ENCODE data around the gene CHCHD4. TPM values are rescaled to one million over a fixed set of nuclear protein-coding genes. Genes with fewer than 3 reads are reported as not detected.

The CHCHD4 gene
- total and polyA plus RNA-seq, 4 donors = 8.8 to 14.0 (median 9.0) TPM

GRCh38 chr3:14154895-14155440 is 30.3 kb upstream of the CHCHD4 start:
- H3K27ac ChIP-seq (ENCODE audit: low read depth in 1 of 2, low read length in 1 of 2) = no peak overlapping the region
- no peak overlapping the region for H3K4me3 ChIP-seq
- H3K9me3 ChIP-seq (ENCODE audit: control insufficient read depth in 4 of 4, insufficient read depth in 3 of 4, low read length in 3 of 4) = no peaks in the 10 kb centered on the region
- TF ChIP-seq, protein P1, sequence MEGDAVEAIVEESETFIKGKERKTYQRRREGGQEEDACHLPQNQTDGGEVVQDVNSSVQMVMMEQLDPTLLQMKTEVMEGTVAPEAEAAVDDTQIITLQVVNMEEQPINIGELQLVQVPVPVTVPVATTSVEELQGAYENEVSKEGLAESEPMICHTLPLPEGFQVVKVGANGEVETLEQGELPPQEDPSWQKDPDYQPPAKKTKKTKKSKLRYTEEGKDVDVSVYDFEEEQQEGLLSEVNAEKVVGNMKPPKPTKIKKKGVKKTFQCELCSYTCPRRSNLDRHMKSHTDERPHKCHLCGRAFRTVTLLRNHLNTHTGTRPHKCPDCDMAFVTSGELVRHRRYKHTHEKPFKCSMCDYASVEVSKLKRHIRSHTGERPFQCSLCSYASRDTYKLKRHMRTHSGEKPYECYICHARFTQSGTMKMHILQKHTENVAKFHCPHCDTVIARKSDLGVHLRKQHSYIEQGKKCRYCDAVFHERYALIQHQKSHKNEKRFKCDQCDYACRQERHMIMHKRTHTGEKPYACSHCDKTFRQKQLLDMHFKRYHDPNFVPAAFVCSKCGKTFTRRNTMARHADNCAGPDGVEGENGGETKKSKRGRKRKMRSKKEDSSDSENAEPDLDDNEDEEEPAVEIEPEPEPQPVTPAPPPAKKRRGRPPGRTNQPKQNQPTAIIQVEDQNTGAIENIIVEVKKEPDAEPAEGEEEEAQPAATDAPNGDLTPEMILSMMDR (IDR thresholded peaks at IDR 0.05; ENCODE audit: control extremely low read depth, extremely low read depth) = no peak
- peaks cover 34 to 48% (median 37%) of the 10 kb centered on the region in 4 donors for H3K36me3 ChIP-seq (ENCODE audit: control insufficient read depth in 4 of 4, insufficient read depth in 4 of 4, low read length in 4 of 4)
- no peak overlapping the region for H3K9ac ChIP-seq (ENCODE audit: insufficient read depth in 1 of 2, low read length in 2 of 2)
- WGBS, 2 donors = 76 to 81% methylated on average over 7 of the region's 7 CpGs
- no peaks in the 10 kb centered on the region for H3K4me1 ChIP-seq (ENCODE audit: control insufficient read depth in 5 of 5, insufficient read depth in 5 of 5, low read length in 5 of 5)
- H3K27me3 ChIP-seq (ENCODE audit: control insufficient read depth in 3 of 3, insufficient read depth in 3 of 3, low read length in 2 of 3) = no peaks in the 10 kb centered on the region
- DNase-seq = no peak
- no peak for ATAC-seq (ENCODE audit: insufficient read depth, low FRiP score)

- no peaks in the 10 kb centered on the region for H3K27me3 ChIP-seq (ENCODE audit: control insufficient read depth in 3 of 3, insufficient read depth in 3 of 3, low read length in 2 of 3)
- WGBS, 2 donors = 87 to 91% methylated on average over 5 of the region's 5 CpGs
- peaks cover 29 to 42% (median 31%) of the 10 kb centered on the region in 4 donors for H3K36me3 ChIP-seq (ENCODE audit: control insufficient read depth in 4 of 4, insufficient read depth in 4 of 4, low read length in 4 of 4)
Measured at GRCh38 chr3:14154276-14154675, 29.6 kb upstream of the CHCHD4 start.

GRCh38 chr3:14153663-14154062 is 29.0 kb upstream of the CHCHD4 start:
- 94 to 95% methylated on average over 6 of the region's 6 CpGs for WGBS, 2 donors
- H3K4me3 ChIP-seq = no peak overlapping the region
- peaks cover 23 to 40% (median 26%) of the 10 kb centered on the region in 4 donors for H3K36me3 ChIP-seq (ENCODE audit: control insufficient read depth in 4 of 4, insufficient read depth in 4 of 4, low read length in 4 of 4)
- no peaks in the 10 kb centered on the region for H3K4me1 ChIP-seq (ENCODE audit: control insufficient read depth in 5 of 5, insufficient read depth in 5 of 5, low read length in 5 of 5)
- no peak overlapping the region for H3K9ac ChIP-seq (ENCODE audit: insufficient read depth in 1 of 2, low read length in 2 of 2)
- H3K9me3 ChIP-seq (ENCODE audit: control insufficient read depth in 4 of 4, insufficient read depth in 3 of 4, low read length in 3 of 4) = no peaks in the 10 kb centered on the region
- H3K27ac ChIP-seq (ENCODE audit: low read depth in 1 of 2, low read length in 1 of 2) = no peak overlapping the region
- H3K27me3 ChIP-seq (ENCODE audit: control insufficient read depth in 3 of 3, insufficient read depth in 3 of 3, low read length in 2 of 3) = no peaks in the 10 kb centered on the region
- ATAC-seq (ENCODE audit: insufficient read depth, low FRiP score) = no peak
- TF ChIP-seq, protein P1 (IDR thresholded peaks at IDR 0.05; ENCODE audit: control extremely low read depth, extremely low read depth) = no peak
- DNase-seq = no peak

More at GRCh38 chr3:14154276-14154675, 29.6 kb upstream of the CHCHD4 start:
- ATAC-seq (ENCODE audit: insufficient read depth, low FRiP score) (no peak), DNase-seq (no peak)
- no peak overlapping the region for H3K9ac ChIP-seq (ENCODE audit: insufficient read depth in 1 of 2, low read length in 2 of 2)
- H3K4me1 ChIP-seq (ENCODE audit: control insufficient read depth in 5 of 5, insufficient read depth in 5 of 5, low read length in 5 of 5) = no peaks in the 10 kb centered on the region
- H3K9me3 ChIP-seq (ENCODE audit: control insufficient read depth in 4 of 4, insufficient read depth in 3 of 4, low read length in 3 of 4) = no peaks in the 10 kb centered on the region
- no peak overlapping the region for H3K4me3 ChIP-seq
- TF ChIP-seq, protein P1 (IDR thresholded peaks at IDR 0.05; ENCODE audit: control extremely low read depth, extremely low read depth) = no peak
- H3K27ac ChIP-seq (ENCODE audit: low read depth in 1 of 2, low read length in 1 of 2) = no peak overlapping the region

- peaks cover 16 to 40% (median 20%) of the 10 kb centered on the region in 4 donors for H3K36me3 ChIP-seq (ENCODE audit: control insufficient read depth in 4 of 4, insufficient read depth in 4 of 4, low read length in 4 of 4)
Measured at GRCh38 chr3:14152963-14153355, 28.3 kb upstream of the CHCHD4 start.

More at GRCh38 chr3:14152963-14153355, 28.3 kb upstream of the CHCHD4 start:
- Histone ChIP-seq H3K4me1 (ENCODE audit: control insufficient read depth in 5 of 5, insufficient read depth in 5 of 5, low read length in 5 of 5) (no peaks in the 10 kb centered on the region), H3K9me3 (ENCODE audit: control insufficient read depth in 4 of 4, insufficient read depth in 3 of 4, low read length in 3 of 4) (no peaks in the 10 kb centered on the region), H3K27me3 (ENCODE audit: control insufficient read depth in 3 of 3, insufficient read depth in 3 of 3, low read length in 2 of 3) (no peaks in the 10 kb centered on the region), H3K9ac (ENCODE audit: insufficient read depth in 1 of 2, low read length in 2 of 2) (no peak overlapping the region), H3K4me3 (no peak overlapping the region), H3K27ac (ENCODE audit: low read depth in 1 of 2, low read length in 1 of 2) (no peak overlapping the region)
- no peak for DNase-seq
- WGBS, 2 donors = 95 to 96% methylated on average over 4 of the region's 4 CpGs
- TF ChIP-seq, protein P1 (IDR thresholded peaks at IDR 0.05; ENCODE audit: control extremely low read depth, extremely low read depth) = no peak
- ATAC-seq (ENCODE audit: insufficient read depth, low FRiP score) = no peak

All from lung (tissue), 12 donors.